SK-N-SH treated with all-trans-retinoic acid at 6 μM for 48 hours (cell line): ENCODE results near the gene SLC25A39.

Source experiments
- TOX ChIP-seq: fragments of 250-450 bp; sonication (Bioruptor Pico); IDR thresholded peaks from 2 replicates; pipeline ENCODE4 v1.8.0; 2021; ENCODE audit warnings: mild to moderate bottlenecking, moderate library complexity, borderline replicate concordance
- TF ChIP-seq, protein P1 (sequence below): fragments of 250-450 bp; sonication (Bioruptor Pico); IDR thresholded peaks from 2 replicates; pipeline ENCODE4 v1.5.1; 2020; ENCODE audit warnings: low read depth, mild to moderate bottlenecking, moderate library complexity

GRCh38 chr17:44323359-44324091, 1.1 kb downstream of the SLC25A39 start:
- no peak for TF ChIP-seq TOX
- TF ChIP-seq, protein P1, sequence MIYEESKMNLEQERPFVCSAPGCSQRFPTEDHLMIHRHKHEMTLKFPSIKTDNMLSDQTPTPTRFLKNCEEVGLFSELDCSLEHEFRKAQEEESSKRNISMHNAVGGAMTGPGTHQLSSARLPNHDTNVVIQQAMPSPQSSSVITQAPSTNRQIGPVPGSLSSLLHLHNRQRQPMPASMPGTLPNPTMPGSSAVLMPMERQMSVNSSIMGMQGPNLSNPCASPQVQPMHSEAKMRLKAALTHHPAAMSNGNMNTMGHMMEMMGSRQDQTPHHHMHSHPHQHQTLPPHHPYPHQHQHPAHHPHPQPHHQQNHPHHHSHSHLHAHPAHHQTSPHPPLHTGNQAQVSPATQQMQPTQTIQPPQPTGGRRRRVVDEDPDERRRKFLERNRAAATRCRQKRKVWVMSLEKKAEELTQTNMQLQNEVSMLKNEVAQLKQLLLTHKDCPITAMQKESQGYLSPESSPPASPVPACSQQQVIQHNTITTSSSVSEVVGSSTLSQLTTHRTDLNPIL (CRISPR knock-in tag), result no peak
